ENCODE results near the gene RMRP.

GRCh38 chr9:35659340-35659739 lies 1.5 kb upstream of the RMRP start:
- TF ChIP-seq, protein P1, sequence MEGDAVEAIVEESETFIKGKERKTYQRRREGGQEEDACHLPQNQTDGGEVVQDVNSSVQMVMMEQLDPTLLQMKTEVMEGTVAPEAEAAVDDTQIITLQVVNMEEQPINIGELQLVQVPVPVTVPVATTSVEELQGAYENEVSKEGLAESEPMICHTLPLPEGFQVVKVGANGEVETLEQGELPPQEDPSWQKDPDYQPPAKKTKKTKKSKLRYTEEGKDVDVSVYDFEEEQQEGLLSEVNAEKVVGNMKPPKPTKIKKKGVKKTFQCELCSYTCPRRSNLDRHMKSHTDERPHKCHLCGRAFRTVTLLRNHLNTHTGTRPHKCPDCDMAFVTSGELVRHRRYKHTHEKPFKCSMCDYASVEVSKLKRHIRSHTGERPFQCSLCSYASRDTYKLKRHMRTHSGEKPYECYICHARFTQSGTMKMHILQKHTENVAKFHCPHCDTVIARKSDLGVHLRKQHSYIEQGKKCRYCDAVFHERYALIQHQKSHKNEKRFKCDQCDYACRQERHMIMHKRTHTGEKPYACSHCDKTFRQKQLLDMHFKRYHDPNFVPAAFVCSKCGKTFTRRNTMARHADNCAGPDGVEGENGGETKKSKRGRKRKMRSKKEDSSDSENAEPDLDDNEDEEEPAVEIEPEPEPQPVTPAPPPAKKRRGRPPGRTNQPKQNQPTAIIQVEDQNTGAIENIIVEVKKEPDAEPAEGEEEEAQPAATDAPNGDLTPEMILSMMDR (IDR thresholded peaks at IDR 0.05; ENCODE audit: low read length): no peak
- TF ChIP-seq EZH2phosphoT487 (IDR thresholded peaks at IDR 0.05; ENCODE audit: low read length) (no peak), EZH2 (optimal IDR thresholded peaks at IDR 0.05; ENCODE audit: low read depth, low read length) (no peak)
